ENCODE data around the gene FKBP7. TPM values are rescaled to one million over a fixed set of nuclear protein-coding genes. Genes with fewer than 3 reads are reported as not detected.

Gene FKBP7
- polyA plus RNA-seq, 1 donor (not counting 4 experiments of a cell fraction or from before 2014, with no cell fraction given), result 2.4 TPM

DNA sequence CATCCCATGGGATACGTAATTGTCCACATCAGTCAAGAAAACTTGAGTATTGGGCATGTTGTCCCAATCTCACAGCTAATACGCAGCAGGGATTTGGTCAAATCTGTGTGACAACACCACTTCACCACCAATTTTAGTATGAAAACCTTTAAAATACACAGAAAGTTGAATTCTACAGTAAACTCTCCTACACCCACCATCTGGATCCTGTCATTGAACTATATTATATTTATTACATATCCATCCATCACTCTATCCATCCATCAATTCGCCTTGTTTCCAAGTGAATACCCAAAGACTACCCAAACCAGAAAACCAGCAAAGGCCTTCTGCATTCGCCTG lies 846 bp upstream of the FKBP7 start:
- no peak for TF ChIP-seq EZH2 (IDR thresholded peaks at IDR 0.05; ENCODE audit: low read length)
- TF ChIP-seq, protein P1, sequence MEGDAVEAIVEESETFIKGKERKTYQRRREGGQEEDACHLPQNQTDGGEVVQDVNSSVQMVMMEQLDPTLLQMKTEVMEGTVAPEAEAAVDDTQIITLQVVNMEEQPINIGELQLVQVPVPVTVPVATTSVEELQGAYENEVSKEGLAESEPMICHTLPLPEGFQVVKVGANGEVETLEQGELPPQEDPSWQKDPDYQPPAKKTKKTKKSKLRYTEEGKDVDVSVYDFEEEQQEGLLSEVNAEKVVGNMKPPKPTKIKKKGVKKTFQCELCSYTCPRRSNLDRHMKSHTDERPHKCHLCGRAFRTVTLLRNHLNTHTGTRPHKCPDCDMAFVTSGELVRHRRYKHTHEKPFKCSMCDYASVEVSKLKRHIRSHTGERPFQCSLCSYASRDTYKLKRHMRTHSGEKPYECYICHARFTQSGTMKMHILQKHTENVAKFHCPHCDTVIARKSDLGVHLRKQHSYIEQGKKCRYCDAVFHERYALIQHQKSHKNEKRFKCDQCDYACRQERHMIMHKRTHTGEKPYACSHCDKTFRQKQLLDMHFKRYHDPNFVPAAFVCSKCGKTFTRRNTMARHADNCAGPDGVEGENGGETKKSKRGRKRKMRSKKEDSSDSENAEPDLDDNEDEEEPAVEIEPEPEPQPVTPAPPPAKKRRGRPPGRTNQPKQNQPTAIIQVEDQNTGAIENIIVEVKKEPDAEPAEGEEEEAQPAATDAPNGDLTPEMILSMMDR (optimal IDR thresholded peaks at IDR 0.05 in 1 of 3, IDR thresholded peaks at IDR 0.05 in 1 of 3, conservative IDR thresholded peaks at IDR 0.05 in 1 of 3; ENCODE audit: extremely low read depth in 1 of 3, insufficient read depth in 2 of 3, low read length in 3 of 3), result no peak
- Histone ChIP-seq H3K4me3 (ENCODE audit: control insufficient read depth in 2 of 3, extremely low read depth in 1 of 3, insufficient read depth in 2 of 3, low read depth in 1 of 3, low read length in 3 of 3) (peak overlapping the region; percentile 56 to 83 (median 74)), H2AFZ (ENCODE audit: control insufficient read depth, low read length) (peak overlapping the region; percentile 93), H3K4me2 (ENCODE audit: control insufficient read depth, extremely low read depth, insufficient read depth, low read depth, low read length) (peak overlapping the region; percentile 81), H3K36me3 (ENCODE audit: control insufficient read depth in 2 of 2, extremely low read depth in 1 of 2, insufficient read depth in 2 of 2, low read length in 2 of 2) (no peaks in the 10 kb centered on the region), H3K27me3 (ENCODE audit: control insufficient read depth, extremely low read depth, insufficient read depth, low read length) (no peaks in the 10 kb centered on the region), H3K4me1 (ENCODE audit: control insufficient read depth, extremely low read depth, insufficient read depth, low read length) (peaks cover 27% of the 10 kb centered on the region), H3K9me3 (ENCODE audit: control insufficient read depth, low read depth, low read length) (no peaks in the 10 kb centered on the region), H3K9ac (ENCODE audit: control insufficient read depth, extremely low read depth, insufficient read depth, low read length) (peak overlapping the region; percentile 75), H3K27ac (ENCODE audit: control insufficient read depth, insufficient read depth, low read length) (no peak overlapping the region), H3K9me1 (ENCODE audit: control insufficient read depth, extremely low read depth, insufficient read depth, low read length) (no peaks in the 10 kb centered on the region), H4K20me1 (ENCODE audit: control insufficient read depth, extremely low read depth, insufficient read depth, low read length) (no peaks in the 10 kb centered on the region), H3K79me2 (ENCODE audit: control insufficient read depth, insufficient read depth, low read length) (peaks cover 30% of the 10 kb centered on the region)
- dilution Hi-C loops (cut with MboI; ENCODE audit: extremely low pct_ligation_motif_present, low sequenced_read_pairs), result no loop called here
- no peak for FAIRE-seq
- no peak for DNase-seq (ENCODE audit: low read depth, low spot score)

DNA sequence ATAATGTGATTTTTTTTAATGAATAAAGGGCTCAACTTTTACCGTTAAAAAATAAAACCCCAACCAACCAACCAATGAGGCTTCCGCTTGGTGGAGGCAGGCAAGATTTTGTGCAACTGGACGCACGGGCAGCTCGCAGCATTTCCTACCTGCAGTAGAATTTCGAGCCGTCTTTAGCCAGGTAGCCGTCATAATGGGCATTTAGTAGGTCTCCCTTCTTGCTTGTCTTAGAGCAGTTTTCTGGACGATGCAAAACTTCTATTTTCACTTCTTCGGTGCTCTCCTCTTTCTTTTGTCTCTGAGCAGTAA lies 316 bp downstream of the FKBP7 start:
- peak overlapping the region; percentile 81 for H3K4me2 ChIP-seq (ENCODE audit: control insufficient read depth, extremely low read depth, insufficient read depth, low read depth, low read length)
- H3K4me3 ChIP-seq (ENCODE audit: control insufficient read depth in 2 of 3, extremely low read depth in 1 of 3, insufficient read depth in 2 of 3, low read depth in 1 of 3, low read length in 3 of 3), result peak overlapping the region; percentile 56 to 83 (median 74)
- TF ChIP-seq EZH2 (IDR thresholded peaks at IDR 0.05; ENCODE audit: low read length), result no peak
- TF ChIP-seq, protein P1 (optimal IDR thresholded peaks at IDR 0.05 in 1 of 3, IDR thresholded peaks at IDR 0.05 in 1 of 3, conservative IDR thresholded peaks at IDR 0.05 in 1 of 3; ENCODE audit: extremely low read depth in 1 of 3, insufficient read depth in 2 of 3, low read length in 3 of 3), result no peak
- peaks cover 23% of the 10 kb centered on the region for H3K79me2 ChIP-seq (ENCODE audit: control insufficient read depth, insufficient read depth, low read length)
- H3K9me1 ChIP-seq (ENCODE audit: control insufficient read depth, extremely low read depth, insufficient read depth, low read length), result no peaks in the 10 kb centered on the region
- dilution Hi-C loops (cut with MboI; ENCODE audit: extremely low pct_ligation_motif_present, low sequenced_read_pairs), result no loop called here
- no peak for DNase-seq (ENCODE audit: low read depth, low spot score)
- H3K27me3 ChIP-seq (ENCODE audit: control insufficient read depth, extremely low read depth, insufficient read depth, low read length), result no peaks in the 10 kb centered on the region
- H2AFZ ChIP-seq (ENCODE audit: control insufficient read depth, low read length), result peak overlapping the region; percentile 93
- H3K9ac ChIP-seq (ENCODE audit: control insufficient read depth, extremely low read depth, insufficient read depth, low read length), result peak overlapping the region; percentile 75
- no peaks in the 10 kb centered on the region for H3K9me3 ChIP-seq (ENCODE audit: control insufficient read depth, low read depth, low read length)
- H3K27ac ChIP-seq (ENCODE audit: control insufficient read depth, insufficient read depth, low read length), result peak overlapping the region; percentile 77
- no peak for FAIRE-seq
- H3K36me3 ChIP-seq (ENCODE audit: control insufficient read depth in 2 of 2, extremely low read depth in 1 of 2, insufficient read depth in 2 of 2, low read length in 2 of 2), result no peaks in the 10 kb centered on the region
- no peaks in the 10 kb centered on the region for H4K20me1 ChIP-seq (ENCODE audit: control insufficient read depth, extremely low read depth, insufficient read depth, low read length)
- peaks cover 29% of the 10 kb centered on the region for H3K4me1 ChIP-seq (ENCODE audit: control insufficient read depth, extremely low read depth, insufficient read depth, low read length)
